MM.1S (cell line): ENCODE data around the gene COMMD3.

ENCODE experiments used
- DNase-seq: peaks from one replicate; pipeline ENCODE4 v3.0.0-alpha.2; 2015
- H2AFZ ChIP-seq: fragments of 300-600 bp; sonication (generic); 2 replicates; pipeline ENCODE4 v1.6.0; 2016; ENCODE audit warnings: antibody characterized with exemption, low read length
- H3F3A ChIP-seq: fragments of 300-600 bp; sonication (generic); 2 replicates; pipeline ENCODE4 v1.6.1; 2016; ENCODE audit warnings: mild to moderate bottlenecking, antibody characterized with exemption, low read length, moderate library complexity, mixed read lengths; ENCODE audit not compliant: insufficient read depth
- H3K27ac ChIP-seq: fragments of 300-600 bp; sonication (generic); 2 replicates; pipeline ENCODE4 v1.5.1; 2016; ENCODE audit warnings: mild to moderate bottlenecking, low read length
- H3K27me3 ChIP-seq: fragments of 300-600 bp; sonication (generic); replicated peaks from 2 replicates; pipeline ENCODE4 v1.6.0; 2016; ENCODE audit warnings: low read length; ENCODE audit not compliant: insufficient read depth
- H3K36me3 ChIP-seq: fragments of 300-600 bp; sonication (generic); replicated peaks from 2 replicates; pipeline ENCODE4 v1.6.1; 2016; ENCODE audit warnings: mild to moderate bottlenecking, low read length, mixed read lengths; ENCODE audit not compliant: insufficient read depth
- H3K4me1 ChIP-seq: fragments of 300-600 bp; sonication (generic); 2 replicates; pipeline ENCODE4 v1.6.1; 2016; ENCODE audit warnings: low read length, mixed read lengths
- H3K4me2 ChIP-seq: fragments of 300-600 bp; sonication (generic); 2 replicates; pipeline ENCODE4 v1.6.0; 2016; ENCODE audit warnings: low read depth, low read length
- H3K4me3 ChIP-seq: fragments of 300-600 bp; sonication (generic); 2 replicates; pipeline ENCODE4 v1.5.1; 2016; ENCODE audit warnings: low read length, mixed read lengths
- H3K79me2 ChIP-seq: fragments of 300-600 bp; sonication (generic); 2 replicates; pipeline ENCODE4 v1.6.1; 2016; ENCODE audit warnings: mixed run types, low read length, mixed read lengths
- H3K9ac ChIP-seq: fragments of 300-600 bp; sonication (generic); 2 replicates; pipeline ENCODE4 v1.6.1; 2016; ENCODE audit warnings: low read length, mixed read lengths
- H3K9me2 ChIP-seq: fragments of 300-600 bp; sonication (generic); replicated peaks from 2 replicates; pipeline ENCODE4 v1.6.1; 2016; ENCODE audit warnings: mild to moderate bottlenecking, low read length, mixed read lengths; ENCODE audit not compliant: insufficient read depth
- H3K9me3 ChIP-seq: fragments of 300-600 bp; sonication (generic); replicated peaks from 2 replicates; pipeline ENCODE4 v1.6.1; 2016; ENCODE audit warnings: mild to moderate bottlenecking, low read length, mixed read lengths; ENCODE audit not compliant: insufficient read depth
- H4K20me1 ChIP-seq: fragments of 300-600 bp; sonication (generic); 2 replicates; pipeline ENCODE4 v1.6.1; 2016; ENCODE audit warnings: mild to moderate bottlenecking, low read length, moderate library complexity, mixed read lengths; ENCODE audit not compliant: insufficient read depth
- CTCF ChIP-seq: fragments of 300-600 bp; sonication (generic); IDR thresholded peaks from 2 replicates; pipeline ENCODE4 v1.5.1; 2016; ENCODE audit warnings: antibody characterized with exemption, low read length, mixed read lengths
- EZH2 ChIP-seq: fragments of 300-600 bp; sonication (generic); optimal IDR thresholded peaks from 2 replicates; pipeline ENCODE3; 2017; ENCODE audit warnings: low read depth, mild to moderate bottlenecking, antibody characterized with exemption, low read length, mixed read lengths
- EZH2phosphoT487 ChIP-seq: fragments of 300-600 bp; sonication (generic); IDR thresholded peaks from 2 replicates; pipeline ENCODE4 v1.6.1; 2018; ENCODE audit warnings: antibody characterized with exemption, low read length

The COMMD3 gene

DNA sequence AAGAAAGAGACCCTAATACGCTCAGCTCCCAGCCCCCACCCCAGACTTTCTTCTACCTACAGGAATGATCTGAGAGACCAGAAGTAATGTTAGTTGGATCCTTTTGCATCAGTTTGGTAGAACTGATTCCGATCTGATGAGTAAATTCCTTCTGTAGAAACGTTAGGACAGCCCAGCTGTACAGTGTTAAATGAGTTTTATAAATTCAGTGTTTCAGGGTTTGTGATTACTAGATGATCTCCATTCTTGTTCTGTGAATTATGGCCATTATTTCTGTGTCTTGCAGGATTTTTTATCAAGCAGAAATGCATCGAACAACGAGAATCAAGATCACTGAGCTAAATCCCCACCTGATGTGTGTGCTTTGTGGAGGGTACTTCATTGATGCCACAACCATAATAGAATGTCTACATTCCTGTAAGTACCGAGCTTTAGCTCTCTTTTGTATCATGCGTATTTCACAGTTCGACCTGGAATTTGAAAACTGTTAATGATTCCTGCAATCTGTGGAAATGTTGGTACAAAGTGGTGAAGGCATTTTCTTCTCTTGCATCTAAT, 10.0 kb downstream of the COMMD3 start:
- no peaks in the 10 kb centered on the region for H4K20me1 ChIP-seq
- no peaks in the 10 kb centered on the region for H3K9me2 ChIP-seq
- H3K9ac ChIP-seq = peak overlapping the region; percentile 40; the same call in 1 of the 2 replicates
- peaks cover 24% of the 10 kb centered on the region for H3F3A ChIP-seq
- H3K36me3 ChIP-seq = peaks cover 9% of the 10 kb centered on the region; the same call in 1 of the 2 replicates
- H3K4me1 ChIP-seq = peaks cover 24% of the 10 kb centered on the region
- no peak for TF ChIP-seq EZH2phosphoT487
- no peak for TF ChIP-seq CTCF
- no peak for TF ChIP-seq EZH2
- peak overlapping the region; percentile 1; the same call in 1 of the 2 replicates for H2AFZ ChIP-seq
- peaks cover 18% of the 10 kb centered on the region for H3K27me3 ChIP-seq
- H3K79me2 ChIP-seq = peaks cover 55% of the 10 kb centered on the region
- peak overlapping the region; percentile 43; the same call in 1 of the 2 replicates for H3K27ac ChIP-seq
- no peaks in the 10 kb centered on the region for H3K9me3 ChIP-seq
- no peak for DNase-seq
- H3K4me3 ChIP-seq = peak overlapping the region; percentile 59
- H3K4me2 ChIP-seq = peak overlapping the region; percentile 65

DNA sequence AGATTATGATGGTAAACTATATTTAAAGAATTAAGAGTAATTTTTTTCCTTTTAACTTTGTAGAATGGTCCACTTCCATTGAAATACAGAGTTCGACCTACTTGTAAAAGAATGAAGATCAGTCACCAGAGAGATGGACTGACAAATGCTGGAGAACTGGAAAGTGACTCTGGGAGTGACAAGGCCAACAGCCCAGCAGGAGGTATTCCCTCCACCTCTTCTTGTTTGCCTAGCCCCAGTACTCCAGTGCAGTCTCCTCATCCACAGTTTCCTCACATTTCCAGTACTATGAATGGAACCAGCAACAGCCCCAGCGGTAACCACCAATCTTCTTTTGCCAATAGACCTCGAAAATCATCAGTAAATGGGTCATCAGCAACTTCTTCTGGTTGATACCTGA, 13.0 kb downstream of the COMMD3 start:
- Histone ChIP-seq H3K79me2 (peaks cover 32% of the 10 kb centered on the region), H4K20me1 (no peaks in the 10 kb centered on the region), H3K36me3 (peaks cover 9% of the 10 kb centered on the region; the same call in 1 of the 2 replicates), H3K4me3 (no peak overlapping the region), H3K27ac (no peak overlapping the region), H3K4me1 (peaks cover 28% of the 10 kb centered on the region), H3F3A (peaks cover 24% of the 10 kb centered on the region), H3K9ac (no peak overlapping the region), H3K9me3 (no peaks in the 10 kb centered on the region), H3K4me2 (no peak overlapping the region), H3K9me2 (no peaks in the 10 kb centered on the region), H3K27me3 (no peaks in the 10 kb centered on the region), H2AFZ (no peak overlapping the region)
- TF ChIP-seq CTCF (no peak), EZH2phosphoT487 (no peak), EZH2 (no peak)
- no peak for DNase-seq

DNA sequence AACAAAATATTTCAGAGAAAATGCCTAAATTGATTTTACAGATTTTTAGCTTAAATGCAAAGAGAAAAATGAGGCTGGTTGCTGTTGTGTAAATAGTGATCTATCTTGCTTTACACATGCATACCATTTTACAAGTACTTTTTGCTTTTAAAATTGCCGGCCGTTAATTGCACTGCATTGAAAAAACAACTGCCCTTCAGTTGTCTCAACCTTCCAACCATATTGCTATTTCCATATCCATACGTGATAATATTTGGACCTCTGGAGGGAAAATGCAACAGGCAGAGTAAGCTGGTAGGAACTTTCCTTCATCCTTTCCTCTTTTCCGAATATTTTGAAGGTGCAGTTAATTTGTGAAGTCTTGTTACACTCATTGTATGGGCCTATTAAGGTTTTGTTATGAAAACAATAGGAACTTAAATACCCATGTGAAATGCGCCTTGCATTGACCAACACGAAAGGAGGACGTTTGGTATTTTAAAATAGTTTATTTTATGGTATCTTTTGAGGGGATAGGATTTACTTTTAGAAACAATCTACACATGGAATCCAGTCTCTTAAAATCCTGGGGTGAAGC, 16.0 kb downstream of the COMMD3 start:
- no peaks in the 10 kb centered on the region for H3K9me2 ChIP-seq
- peaks cover 15% of the 10 kb centered on the region for H3K4me1 ChIP-seq
- TF ChIP-seq CTCF (no peak), EZH2phosphoT487 (no peak), EZH2 (no peak)
- peaks cover 8% of the 10 kb centered on the region; the same call in 1 of the 2 replicates for H3K79me2 ChIP-seq
- H3K9me3 ChIP-seq = no peaks in the 10 kb centered on the region
- no peak for DNase-seq
- H3K4me2 ChIP-seq = peak overlapping the region; percentile 56; the same call in 1 of the 2 replicates
- peak overlapping the region; percentile 48; the same call in 1 of the 2 replicates for H3K4me3 ChIP-seq
- peaks cover 10% of the 10 kb centered on the region for H3F3A ChIP-seq
- H4K20me1 ChIP-seq = no peaks in the 10 kb centered on the region
- no peak overlapping the region for H2AFZ ChIP-seq
- H3K36me3 ChIP-seq = peaks cover 9% of the 10 kb centered on the region; the same call in 1 of the 2 replicates
- peaks cover 21% of the 10 kb centered on the region for H3K27me3 ChIP-seq
- peak overlapping the region; percentile 53; the same call in 1 of the 2 replicates for H3K27ac ChIP-seq
- H3K9ac ChIP-seq = no peak overlapping the region
